LNCAP (cell line): ENCODE results near the gene GLI2.

ENCODE experiments used
- TF ChIP-seq, protein P1 (sequence below): fragments of 450-650 bp; IDR thresholded peaks from 2 replicates; pipeline ENCODE4 v1.5.1; 2017; ENCODE audit warnings: mild to moderate bottlenecking

Gene GLI2

GRCh38 chr2:120735746-120736170 lies at the start of gene GLI2:
GLI2 (plus strand) TSS chr2:120735868; CDS start chr2:120797321, 61,453 bp downstream.
- TF ChIP-seq, protein P1, sequence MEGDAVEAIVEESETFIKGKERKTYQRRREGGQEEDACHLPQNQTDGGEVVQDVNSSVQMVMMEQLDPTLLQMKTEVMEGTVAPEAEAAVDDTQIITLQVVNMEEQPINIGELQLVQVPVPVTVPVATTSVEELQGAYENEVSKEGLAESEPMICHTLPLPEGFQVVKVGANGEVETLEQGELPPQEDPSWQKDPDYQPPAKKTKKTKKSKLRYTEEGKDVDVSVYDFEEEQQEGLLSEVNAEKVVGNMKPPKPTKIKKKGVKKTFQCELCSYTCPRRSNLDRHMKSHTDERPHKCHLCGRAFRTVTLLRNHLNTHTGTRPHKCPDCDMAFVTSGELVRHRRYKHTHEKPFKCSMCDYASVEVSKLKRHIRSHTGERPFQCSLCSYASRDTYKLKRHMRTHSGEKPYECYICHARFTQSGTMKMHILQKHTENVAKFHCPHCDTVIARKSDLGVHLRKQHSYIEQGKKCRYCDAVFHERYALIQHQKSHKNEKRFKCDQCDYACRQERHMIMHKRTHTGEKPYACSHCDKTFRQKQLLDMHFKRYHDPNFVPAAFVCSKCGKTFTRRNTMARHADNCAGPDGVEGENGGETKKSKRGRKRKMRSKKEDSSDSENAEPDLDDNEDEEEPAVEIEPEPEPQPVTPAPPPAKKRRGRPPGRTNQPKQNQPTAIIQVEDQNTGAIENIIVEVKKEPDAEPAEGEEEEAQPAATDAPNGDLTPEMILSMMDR, result peak; percentile 80

GRCh38 chr2:120685974-120686297 lies 49.7 kb upstream of the GLI2 start:
- TF ChIP-seq, protein P1, result no peak

- TF ChIP-seq, protein P1, result peak; percentile 48
Measured at GRCh38 chr2:120686511-120687168, 49.0 kb upstream of the GLI2 start.

DNA sequence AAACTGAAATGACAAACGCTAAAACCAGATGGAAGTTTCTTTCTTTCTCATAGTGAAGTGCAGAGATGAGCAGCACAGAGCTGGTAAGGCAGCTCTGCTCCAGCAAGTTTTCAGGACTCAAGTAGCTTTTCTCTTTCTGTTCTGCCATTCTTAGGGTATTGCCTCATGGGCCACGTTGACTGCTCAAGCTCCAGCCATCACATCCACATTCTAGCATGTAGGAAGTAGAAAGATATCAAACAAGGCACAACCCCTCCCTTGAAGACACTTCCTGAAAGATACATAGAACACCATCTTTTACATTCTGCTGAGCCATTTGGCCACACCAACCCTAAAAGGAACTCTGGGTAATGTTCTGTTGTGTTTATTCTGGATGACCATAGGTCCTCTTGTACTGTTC lies 48.5 kb upstream of the GLI2 start:
- TF ChIP-seq, protein P1, result no peak

- TF ChIP-seq, protein P1, result no peak
Measured at GRCh38 chr2:120690521-120690920, 45.1 kb upstream of the GLI2 start.

GRCh38 chr2:120691410-120691809 lies 44.3 kb upstream of the GLI2 start:
- TF ChIP-seq, protein P1, result no peak

GRCh38 chr2:120692691-120693090 lies 43.0 kb upstream of the GLI2 start:
- TF ChIP-seq, protein P1, result no peak

- TF ChIP-seq, protein P1, result no peak
Measured at GRCh38 chr2:120693121-120693520, 42.5 kb upstream of the GLI2 start.
